Vagina (tissue), 2 donors: ENCODE data around the gene CHKB.

ENCODE experiments used
- CTCF ChIP-seq, 3 experiments: fragments of 450-650 bp in 2 of 3; fragments of 200-600 bp in 1 of 3; sonication (generic) in 1 of 3; IDR thresholded peaks; one replicate each; pipeline ENCODE4 v1.5.1; 2017 to 2019; ENCODE audit warnings: antibody characterized with exemption in 3 of 3, mild to moderate bottlenecking in 2 of 3, moderate library complexity in 2 of 3
- POLR2A ChIP-seq, 2 donors: fragments of 450-650 bp; IDR thresholded peaks; one replicate each; pipeline ENCODE4 v1.6.1; 2017; ENCODE audit warnings: antibody characterized with exemption in 2 of 2, mild to moderate bottlenecking in 2 of 2, moderate library complexity in 2 of 2
- POLR2AphosphoS5 ChIP-seq, 2 donors: sonication (generic); formaldehyde crosslinking; IDR thresholded peaks; one replicate each; pipeline ENCODE4 v1.9.0; 2017; ENCODE audit warnings: antibody characterized with exemption in 2 of 2, mild to moderate bottlenecking in 2 of 2, low read depth in 1 of 2; ENCODE audit not compliant: insufficient read depth in 1 of 2

GRCh38 chr22:50606165-50606945 is 23.7 kb upstream of the CHKB start:
- TF ChIP-seq CTCF (IDR thresholded peaks at IDR 0.05) = no peak
- TF ChIP-seq POLR2AphosphoS5 (IDR thresholded peaks at IDR 0.05; ENCODE audit: insufficient read depth in 1 of 2, low read depth in 1 of 2) = no peak
- no peak for TF ChIP-seq POLR2A (IDR thresholded peaks at IDR 0.05)
